Measurements from ENCODE around the gene ENTHD1.

DNA sequence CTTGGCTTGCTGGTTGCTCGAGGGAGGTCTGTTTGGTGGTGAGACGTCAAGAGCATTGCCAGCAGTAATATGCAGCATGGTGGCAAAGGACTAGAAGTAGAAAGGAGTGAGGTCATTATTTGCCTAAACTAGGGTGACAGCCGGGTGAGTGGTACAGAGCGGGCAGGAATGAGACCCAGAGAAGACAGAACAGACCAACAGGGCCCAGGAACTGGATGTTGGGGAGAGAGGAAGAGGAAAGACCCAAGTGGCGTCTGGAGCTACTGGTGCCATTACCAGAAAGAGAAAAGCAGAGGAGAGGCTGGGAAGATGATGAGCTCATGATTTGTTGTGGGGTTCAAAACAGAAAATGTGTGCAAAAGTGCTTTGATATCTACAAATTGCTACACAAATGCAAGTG, 158.7 kb downstream of the ENTHD1 start:
- TF ChIP-seq, protein P1, sequence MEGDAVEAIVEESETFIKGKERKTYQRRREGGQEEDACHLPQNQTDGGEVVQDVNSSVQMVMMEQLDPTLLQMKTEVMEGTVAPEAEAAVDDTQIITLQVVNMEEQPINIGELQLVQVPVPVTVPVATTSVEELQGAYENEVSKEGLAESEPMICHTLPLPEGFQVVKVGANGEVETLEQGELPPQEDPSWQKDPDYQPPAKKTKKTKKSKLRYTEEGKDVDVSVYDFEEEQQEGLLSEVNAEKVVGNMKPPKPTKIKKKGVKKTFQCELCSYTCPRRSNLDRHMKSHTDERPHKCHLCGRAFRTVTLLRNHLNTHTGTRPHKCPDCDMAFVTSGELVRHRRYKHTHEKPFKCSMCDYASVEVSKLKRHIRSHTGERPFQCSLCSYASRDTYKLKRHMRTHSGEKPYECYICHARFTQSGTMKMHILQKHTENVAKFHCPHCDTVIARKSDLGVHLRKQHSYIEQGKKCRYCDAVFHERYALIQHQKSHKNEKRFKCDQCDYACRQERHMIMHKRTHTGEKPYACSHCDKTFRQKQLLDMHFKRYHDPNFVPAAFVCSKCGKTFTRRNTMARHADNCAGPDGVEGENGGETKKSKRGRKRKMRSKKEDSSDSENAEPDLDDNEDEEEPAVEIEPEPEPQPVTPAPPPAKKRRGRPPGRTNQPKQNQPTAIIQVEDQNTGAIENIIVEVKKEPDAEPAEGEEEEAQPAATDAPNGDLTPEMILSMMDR (IDR thresholded peaks at IDR 0.05), result no peak
- TF ChIP-seq POLR2AphosphoS5 (IDR thresholded peaks at IDR 0.05), result no peak
- no peak for TF ChIP-seq EP300 (IDR thresholded peaks at IDR 0.05)
- no peak for TF ChIP-seq POLR2A (IDR thresholded peaks at IDR 0.05; ENCODE audit: low read depth)

All from esophagus muscularis mucosa (tissue), 4 donors.